NCI-H2227 (cell line): ENCODE measurements around the gene C1QA.
A peak's percentile ranks its signal among the peaks of the same experiment; 100 is the strongest.

ENCODE experiments used
- DNase-seq: peaks from one replicate; lab custom pipeline; 2025; ENCODE audit not compliant: unreplicated experiment; lab: John Stamatoyannopoulos, UW

C1QA gene

GRCh38 chr1:22612671-22613571 is 23.5 kb upstream of the C1QA start:
- peak; percentile 48 for DNase-seq

DNA sequence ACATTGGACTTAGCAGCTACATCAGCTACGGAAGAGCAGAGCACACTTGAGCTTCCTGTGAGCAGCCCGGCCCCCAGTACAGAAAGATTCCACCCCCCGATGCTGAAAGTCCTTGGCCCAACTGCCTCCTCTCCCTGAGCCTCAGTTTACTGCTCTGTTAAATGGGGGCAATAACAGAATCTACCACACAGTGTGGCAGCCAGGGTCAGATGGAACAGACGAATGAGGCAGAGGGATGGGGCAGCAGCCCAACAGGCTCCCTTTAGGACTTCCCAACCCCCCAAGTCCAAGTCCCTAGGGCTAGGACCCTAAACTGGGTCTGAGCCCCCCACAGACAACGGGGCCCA is 22.9 kb upstream of the C1QA start:
- no peak for DNase-seq

DNA sequence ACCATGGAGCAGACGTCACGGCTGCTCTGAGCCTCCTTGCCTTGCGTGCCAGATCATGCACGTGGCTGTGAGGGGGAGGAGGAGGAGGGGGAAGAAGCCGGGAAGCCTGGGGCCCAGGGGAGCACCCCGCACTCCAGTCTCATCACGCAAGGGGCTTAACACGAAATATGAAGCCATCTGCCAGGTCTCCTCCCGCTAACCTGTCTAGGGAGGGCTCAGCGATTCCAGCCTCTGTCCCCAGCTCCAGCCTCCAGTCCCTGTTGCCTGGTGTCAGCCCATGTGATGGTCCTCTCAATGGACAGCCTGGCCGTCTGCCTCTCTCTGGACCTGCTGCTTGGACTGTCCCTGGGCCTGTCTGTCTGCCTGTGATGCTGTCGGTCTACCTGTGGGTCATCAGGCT is 22.5 kb upstream of the C1QA start:
- no peak for DNase-seq

- DNase-seq, result no peak
Observed at GRCh38 chr1:22615886-22616285, 20.5 kb upstream of the C1QA start.

DNA sequence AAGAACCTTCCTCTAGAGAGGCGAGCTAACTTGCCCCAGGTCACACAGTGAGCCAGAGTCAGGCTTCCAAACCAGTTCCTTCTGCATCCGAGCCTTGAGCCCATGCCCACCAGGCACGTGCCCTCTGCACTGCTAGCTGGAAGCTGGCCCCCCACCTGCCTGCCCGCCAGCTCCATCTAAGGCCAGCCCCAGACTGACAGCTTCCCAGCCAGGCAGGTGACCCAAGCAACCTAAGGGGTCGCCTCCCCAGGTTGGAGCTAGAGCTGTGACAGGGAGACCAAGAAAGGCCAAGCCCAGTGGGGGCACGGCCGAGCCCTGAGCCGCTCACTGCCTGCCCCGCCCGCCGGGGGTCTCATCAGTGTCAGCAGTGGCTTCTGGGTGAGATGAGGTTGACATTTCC is 19.9 kb upstream of the C1QA start:
- no peak for DNase-seq

DNA sequence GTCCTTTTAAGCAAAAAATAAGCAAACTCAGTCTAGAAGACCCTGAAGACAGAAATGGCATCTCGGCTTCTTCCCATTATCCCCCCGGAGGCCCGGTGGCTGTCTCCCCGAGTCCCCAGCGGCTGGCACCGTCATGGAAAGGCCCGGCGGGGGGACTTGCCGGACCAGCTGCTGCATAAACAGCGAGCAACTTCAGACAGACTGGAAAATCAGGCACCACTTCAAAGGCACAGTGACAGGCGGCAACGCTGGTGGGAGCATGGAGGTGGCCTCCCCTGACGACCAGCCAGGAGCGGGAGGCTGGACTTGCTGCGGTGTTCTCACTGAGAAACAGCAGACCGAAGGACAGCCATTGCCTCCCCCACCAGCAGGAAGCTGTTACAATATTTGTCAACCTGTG is 18.4 kb upstream of the C1QA start:
- no peak for DNase-seq

DNA sequence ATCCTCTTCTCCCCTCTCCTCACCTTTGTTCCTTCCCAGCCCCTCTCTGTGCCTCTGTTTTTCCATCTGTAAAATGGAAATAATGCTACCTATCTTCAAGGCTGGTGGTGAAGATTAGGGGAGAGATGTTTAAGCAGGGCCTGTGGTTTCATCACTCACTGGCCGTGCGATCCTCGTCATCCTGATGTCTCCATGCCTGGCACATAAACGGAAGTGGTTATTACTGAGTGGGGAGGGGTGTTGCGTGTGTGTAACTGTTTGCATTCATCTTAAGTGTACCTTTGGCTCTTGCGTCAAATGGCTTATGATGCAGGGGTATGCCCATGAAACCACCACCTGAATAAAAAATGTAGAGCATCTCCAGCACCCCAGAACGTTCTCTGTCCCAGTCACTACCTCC is 17.2 kb upstream of the C1QA start:
- no peak for DNase-seq

- DNase-seq, result no peak
Observed at GRCh38 chr1:22619798-22620197, 16.6 kb upstream of the C1QA start.

GRCh38 chr1:22621761-22622160 is 14.7 kb upstream of the C1QA start:
- no peak for DNase-seq

DNA sequence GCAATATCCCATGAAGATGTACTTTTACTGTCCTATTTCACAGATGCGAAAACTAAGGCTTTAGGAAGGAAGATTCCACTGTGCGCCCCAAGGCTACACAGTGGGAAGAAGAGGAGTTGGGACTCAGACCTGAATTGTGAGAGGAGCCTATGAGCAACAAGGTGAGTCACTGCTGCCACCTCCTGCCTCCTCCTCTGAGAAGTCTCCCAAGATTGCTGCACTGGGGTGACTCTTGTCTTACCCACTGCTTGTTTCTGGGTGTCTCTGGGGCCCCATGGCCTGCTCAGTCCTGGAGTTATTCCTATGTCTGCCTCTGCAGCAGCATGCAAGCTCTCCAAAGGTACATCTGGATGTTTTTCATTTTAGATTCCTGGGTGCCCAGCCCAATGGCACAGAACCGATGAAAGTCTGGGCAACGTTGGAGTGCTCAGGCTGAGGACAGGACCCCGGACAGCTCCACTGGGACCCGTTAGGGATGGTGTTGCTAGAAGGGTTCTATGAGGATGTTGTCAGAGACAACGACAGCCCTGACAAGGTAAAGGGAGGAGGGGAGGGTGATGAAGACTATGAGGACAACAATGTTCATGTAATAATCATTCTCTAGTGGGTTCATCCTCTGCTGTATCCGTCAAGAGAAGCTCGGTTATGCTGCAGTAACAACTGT is 11.0 kb upstream of the C1QA start:
- no peak for DNase-seq

DNA sequence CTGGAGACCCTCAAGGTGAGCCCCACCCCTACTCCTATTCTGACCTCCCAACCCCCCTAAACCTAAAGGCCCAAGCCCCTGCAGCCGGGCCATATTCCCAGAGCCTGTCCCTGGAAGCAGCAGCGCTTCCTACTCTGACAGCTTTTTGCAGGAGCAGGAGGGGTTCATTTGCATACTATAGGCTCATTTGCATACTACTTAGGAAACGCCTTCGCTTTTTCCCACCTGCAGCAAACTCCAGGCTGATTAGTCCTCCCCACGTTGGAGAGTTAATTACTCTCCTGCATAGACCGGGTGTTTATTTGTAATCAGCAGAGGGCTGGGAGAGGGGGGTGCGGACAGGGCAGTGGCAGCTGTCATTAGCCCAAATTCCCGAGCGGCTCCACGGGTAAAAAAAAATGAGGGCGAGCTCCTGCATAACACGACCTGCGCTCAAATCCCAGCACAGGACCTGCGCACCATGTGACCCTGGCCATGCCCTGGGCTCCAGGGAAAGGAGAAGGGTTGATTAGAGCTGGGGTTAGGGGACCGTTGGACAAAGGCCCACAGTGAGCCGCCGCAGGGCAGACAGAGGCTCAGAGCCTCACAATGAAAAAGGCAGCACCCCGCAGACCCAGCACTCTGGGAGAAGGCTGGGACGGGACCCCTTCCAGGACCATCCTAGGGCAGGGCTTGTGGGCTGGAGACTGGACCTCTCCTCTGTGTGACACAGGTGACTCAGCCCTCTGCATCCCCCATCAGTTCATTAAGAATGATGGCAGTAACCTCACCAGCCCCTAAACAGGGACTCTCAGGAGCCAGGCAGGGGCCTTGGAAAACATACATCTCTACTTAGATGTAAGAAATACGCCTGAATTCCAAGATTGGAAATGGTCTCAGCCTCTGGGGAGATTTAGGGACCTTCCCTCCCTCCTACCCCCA is 9.9 kb upstream of the C1QA start:
- no peak for DNase-seq

- DNase-seq, result no peak
Observed at GRCh38 chr1:22627331-22627730, 9.1 kb upstream of the C1QA start.

DNA sequence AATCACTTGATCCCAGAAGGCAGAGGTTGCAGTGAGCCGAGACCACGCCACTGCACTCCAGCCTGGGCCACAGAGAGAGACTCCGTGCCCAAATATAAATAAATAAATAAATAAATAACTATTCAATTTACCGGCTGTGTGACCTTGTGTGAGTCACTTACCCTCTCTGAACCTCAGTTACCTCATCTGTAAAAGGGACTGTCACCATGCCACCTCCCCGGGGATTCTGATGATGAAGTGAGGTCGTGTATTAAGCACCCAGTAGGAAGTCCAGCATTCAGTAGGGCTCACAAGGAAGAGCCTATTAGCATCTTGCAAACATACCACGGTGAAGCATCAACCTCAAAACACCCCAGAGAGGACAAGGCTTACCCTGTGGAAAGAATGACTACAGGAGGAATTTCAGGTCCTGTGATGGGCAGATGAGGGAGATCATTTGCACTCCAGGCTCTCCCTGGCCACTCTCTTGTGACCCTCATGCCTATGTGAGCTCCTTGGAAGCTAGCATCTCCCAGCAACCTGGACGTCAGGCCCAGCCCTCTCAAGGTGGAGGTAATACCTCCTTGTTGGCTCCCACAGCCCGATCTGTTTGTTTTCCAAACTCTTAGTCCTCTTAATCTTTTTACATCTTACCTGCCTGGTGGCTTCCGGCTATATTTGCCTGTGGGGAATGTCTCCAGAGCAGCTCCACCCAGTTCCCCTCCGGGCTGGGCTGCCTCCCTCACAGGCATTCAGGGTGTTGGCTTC is 7.6 kb upstream of the C1QA start:
- DNase-seq, result no peak

- no peak for DNase-seq
Observed at GRCh38 chr1:22629886-22630285, 6.5 kb upstream of the C1QA start.

- DNase-seq, result no peak
Observed at GRCh38 chr1:22633697-22634463, 2.5 kb upstream of the C1QA start.

DNA sequence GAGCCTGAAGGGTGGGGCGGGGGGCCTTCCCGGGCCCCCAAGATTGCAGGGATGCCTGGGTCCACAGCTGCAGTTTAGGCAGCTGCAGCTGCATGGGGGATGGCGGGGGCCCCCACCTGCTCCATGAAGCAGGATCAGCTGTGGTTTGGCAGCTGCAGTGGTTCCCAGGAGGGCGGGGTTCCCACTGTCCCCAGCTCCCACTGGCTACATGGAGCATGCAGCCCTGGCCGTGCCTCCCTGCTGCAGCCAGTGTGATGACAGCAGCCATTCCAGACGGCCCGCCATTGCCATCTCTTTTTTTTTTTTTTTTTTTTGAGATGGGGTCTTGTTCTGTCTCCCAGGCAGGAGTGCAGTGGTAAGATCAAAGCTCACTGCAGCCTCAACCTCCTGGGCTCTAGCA is 992 bp upstream of the C1QA start:
- DNase-seq, result no peak

DNA sequence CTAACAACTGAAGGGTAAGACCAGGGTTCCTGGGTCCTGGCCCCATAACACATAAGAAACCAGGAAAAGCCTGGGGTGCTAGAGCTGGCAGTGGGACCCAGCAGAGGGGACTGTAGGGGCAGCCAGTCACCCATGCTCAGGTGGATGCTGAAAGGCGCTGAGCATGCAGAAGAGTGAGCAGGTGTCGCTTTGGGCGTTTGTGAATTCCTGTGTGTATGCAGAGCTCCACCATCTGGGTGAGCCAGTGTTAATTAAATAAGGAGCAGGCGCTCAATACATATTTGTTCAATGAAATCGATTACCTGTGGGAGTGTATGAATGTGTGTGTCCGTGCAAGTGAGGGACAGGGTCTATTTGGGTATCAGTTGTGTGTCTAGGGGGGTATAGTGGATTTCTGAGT is 499 bp downstream of the C1QA start:
- no peak for DNase-seq

DNA sequence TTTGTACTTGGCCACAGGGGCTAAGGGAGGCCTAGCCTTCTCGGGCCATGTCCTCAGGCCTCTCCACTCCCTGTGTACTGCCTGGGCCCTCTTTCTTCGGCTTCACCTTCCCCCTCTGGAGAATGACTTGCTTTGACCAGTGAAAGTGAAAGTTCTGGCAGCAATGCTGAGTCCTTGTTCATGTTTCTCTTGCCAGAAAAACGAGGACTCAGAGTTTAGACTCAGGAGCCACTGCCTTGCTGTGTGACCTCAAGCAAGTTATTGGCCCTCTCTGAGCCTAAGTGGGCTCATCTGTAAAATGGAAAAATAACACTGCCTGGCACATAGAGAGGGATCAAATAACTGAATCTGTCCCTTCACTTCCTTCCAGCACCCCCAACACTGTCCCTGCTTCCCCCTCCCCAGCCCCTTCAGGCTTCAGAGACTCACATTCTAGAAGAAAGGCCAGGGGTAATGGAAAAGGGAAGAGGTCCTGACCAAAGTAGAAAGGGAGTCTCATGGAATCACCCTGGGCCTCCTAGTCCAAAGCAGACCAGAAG is 1.5 kb downstream of the C1QA start:
- DNase-seq, result no peak

DNA sequence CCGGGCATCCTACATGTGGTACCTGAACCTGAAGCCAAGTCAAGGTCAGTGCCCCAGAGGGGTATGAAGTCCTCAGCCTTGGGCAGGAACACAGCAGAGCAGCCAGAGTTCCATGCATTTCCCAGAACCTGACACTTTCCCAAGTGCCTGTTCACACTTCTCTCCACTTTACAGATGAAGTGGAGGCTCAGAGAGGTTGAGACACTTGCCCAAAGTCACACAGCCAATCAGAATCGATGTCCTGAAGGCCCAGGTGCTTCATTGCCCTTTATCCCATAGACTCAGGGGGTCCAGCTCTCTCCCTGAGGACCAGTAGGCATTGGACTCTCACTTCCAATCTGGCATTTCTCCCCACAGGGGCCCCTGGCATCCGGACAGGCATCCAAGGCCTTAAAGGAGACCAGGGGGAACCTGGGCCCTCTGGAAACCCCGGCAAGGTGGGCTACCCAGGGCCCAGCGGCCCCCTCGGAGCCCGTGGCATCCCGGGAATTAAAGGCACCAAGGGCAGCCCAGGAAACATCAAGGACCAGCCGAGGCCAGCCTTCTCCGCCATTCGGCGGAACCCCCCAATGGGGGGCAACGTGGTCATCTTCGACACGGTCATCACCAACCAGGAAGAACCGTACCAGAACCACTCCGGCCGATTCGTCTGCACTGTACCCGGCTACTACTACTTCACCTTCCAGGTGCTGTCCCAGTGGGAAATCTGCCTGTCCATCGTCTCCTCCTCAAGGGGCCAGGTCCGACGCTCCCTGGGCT is 2.2 kb downstream of the C1QA start:
- DNase-seq, result no peak
